Keratinocyte (primary cell): ENCODE results near the gene MAP1LC3B. TPM values are rescaled to one million over a fixed set of nuclear protein-coding genes. Genes with fewer than 3 reads are reported as not detected.

Experiments
- DNase-seq: peaks from one replicate; pipeline ENCODE4 v3.0.0-alpha.2; 2011; ENCODE audit warnings: low read depth, missing footprints, low spot score
- FAIRE-seq: peaks from 2 replicates; lab custom pipeline; 2011; peaks lifted over from hg19 to GRCh38; lab: Jason Lieb, UNC
- H2AFZ ChIP-seq: 2 replicates; pipeline ENCODE4 v1.6.0; 2012; ENCODE audit warnings: low read length, control low read depth, inconsistent platforms; ENCODE audit not compliant: control insufficient read depth
- H3K27ac ChIP-seq: 2 replicates; pipeline ENCODE4 v1.5.1; 2011; ENCODE audit warnings: low read length; ENCODE audit not compliant: control insufficient read depth, insufficient read depth
- H3K27me3 ChIP-seq: 3 replicates; pipeline ENCODE4 v1.6.0; 2011; ENCODE audit warnings: low read length; ENCODE audit not compliant: control insufficient read depth, insufficient read depth; ENCODE audit errors: extremely low read depth
- H3K36me3 ChIP-seq, 2 experiments: 2 replicates in 1 of 2; 3 replicates in 1 of 2; pipeline ENCODE4 v1.5.1; 2011; ENCODE audit warnings: low read length in 2 of 2, mild to moderate bottlenecking in 1 of 2; ENCODE audit not compliant: control insufficient read depth in 2 of 2, insufficient read depth in 2 of 2; ENCODE audit errors: extremely low read depth in 1 of 2
- H3K4me1 ChIP-seq: 3 replicates; pipeline ENCODE4 v1.5.1; 2011; ENCODE audit warnings: low read length; ENCODE audit not compliant: control insufficient read depth, insufficient read depth; ENCODE audit errors: extremely low read depth
- H3K4me2 ChIP-seq: 3 replicates; pipeline ENCODE4 v1.6.0; 2011; ENCODE audit warnings: low read depth, low read length; ENCODE audit not compliant: control insufficient read depth, insufficient read depth; ENCODE audit errors: extremely low read depth
- H3K4me3 ChIP-seq, 3 experiments: fragments of 200-600 bp in 1 of 3; sonication (generic) in 1 of 3; 2 replicates in 2 of 3; 3 replicates in 1 of 3; pipeline ENCODE4 v1.5.1; 2011 to 2016; ENCODE audit warnings: low read length in 3 of 3, mild to moderate bottlenecking in 3 of 3, control low read depth in 2 of 3, inconsistent platforms in 1 of 3, low read depth in 1 of 3, mixed read lengths in 1 of 3, mixed run types in 1 of 3, moderate library complexity in 1 of 3; ENCODE audit not compliant: control insufficient read depth in 2 of 3, insufficient read depth in 2 of 3; ENCODE audit errors: extremely low read depth in 1 of 3
- H3K79me2 ChIP-seq: 2 replicates; pipeline ENCODE4 v1.6.0; 2012; ENCODE audit warnings: low read length; ENCODE audit not compliant: control insufficient read depth, insufficient read depth
- H3K9ac ChIP-seq: 3 replicates; pipeline ENCODE4 v1.6.0; 2011; ENCODE audit warnings: low read length; ENCODE audit not compliant: control insufficient read depth, insufficient read depth; ENCODE audit errors: extremely low read depth
- H3K9me1 ChIP-seq: 3 replicates; pipeline ENCODE4 v1.6.0; 2011; ENCODE audit warnings: low read length; ENCODE audit not compliant: control insufficient read depth, insufficient read depth; ENCODE audit errors: extremely low read depth
- H3K9me3 ChIP-seq: 2 replicates; pipeline ENCODE4 v1.5.1; 2012; ENCODE audit warnings: low read depth, low read length; ENCODE audit not compliant: control insufficient read depth
- H4K20me1 ChIP-seq: 3 replicates; pipeline ENCODE4 v1.6.0; 2011; ENCODE audit warnings: low read length; ENCODE audit not compliant: control insufficient read depth, insufficient read depth; ENCODE audit errors: extremely low read depth
- EZH2 ChIP-seq: IDR thresholded peaks from one replicate; pipeline ENCODE4 v1.6.1; 2012; ENCODE audit warnings: inconsistent platforms, mild to moderate bottlenecking, low read length, moderate library complexity
- dilution Hi-C: fragments of 300-500 bp; cut with MboI; formaldehyde crosslinking; loops from one replicate; pipeline ENCODE4 v1.7.0; 2020; ENCODE audit warnings: low sequenced_read_pairs; ENCODE audit not compliant: extremely low pct_ligation_motif_present
- polyA plus RNA-seq, 5 experiments: library from polyadenylated mRNA; depleted of rRNA in 3 of 5; stranded (reverse) in 3 of 5; stranded (forward) in 1 of 5; unstranded in 1 of 5; fragments of >200 nt; gene quantifications; 1 replicate in 1 of 5; 2 replicates in 3 of 5; 3 replicates in 1 of 5; pipeline versions ENCODE4 v1.2.1 to v1.2.3, GENCODE V29; 2011 to 2012; ENCODE audit warnings: missing spikeins in 2 of 5, low read depth in 1 of 5, low replicate concordance in 1 of 5
- TF ChIP-seq, protein P1 (sequence below), 3 experiments: IDR thresholded peaks in 1 of 3; conservative IDR thresholded peaks in 1 of 3; optimal IDR thresholded peaks in 1 of 3; 2 replicates in 2 of 3; 3 replicates in 1 of 3; pipeline versions ENCODE3 to v1.5.1; 2011; ENCODE audit warnings: low read length in 3 of 3, mild to moderate bottlenecking in 3 of 3, moderate library complexity in 2 of 3, control low read depth in 1 of 3, inconsistent platforms in 1 of 3; ENCODE audit not compliant: insufficient read depth in 2 of 3; ENCODE audit errors: extremely low read depth in 1 of 3

The MAP1LC3B gene
- polyA plus RNA-seq, 1 donor (not counting 4 experiments of a cell fraction or from before 2014, with no cell fraction given) = 50.3 TPM

DNA sequence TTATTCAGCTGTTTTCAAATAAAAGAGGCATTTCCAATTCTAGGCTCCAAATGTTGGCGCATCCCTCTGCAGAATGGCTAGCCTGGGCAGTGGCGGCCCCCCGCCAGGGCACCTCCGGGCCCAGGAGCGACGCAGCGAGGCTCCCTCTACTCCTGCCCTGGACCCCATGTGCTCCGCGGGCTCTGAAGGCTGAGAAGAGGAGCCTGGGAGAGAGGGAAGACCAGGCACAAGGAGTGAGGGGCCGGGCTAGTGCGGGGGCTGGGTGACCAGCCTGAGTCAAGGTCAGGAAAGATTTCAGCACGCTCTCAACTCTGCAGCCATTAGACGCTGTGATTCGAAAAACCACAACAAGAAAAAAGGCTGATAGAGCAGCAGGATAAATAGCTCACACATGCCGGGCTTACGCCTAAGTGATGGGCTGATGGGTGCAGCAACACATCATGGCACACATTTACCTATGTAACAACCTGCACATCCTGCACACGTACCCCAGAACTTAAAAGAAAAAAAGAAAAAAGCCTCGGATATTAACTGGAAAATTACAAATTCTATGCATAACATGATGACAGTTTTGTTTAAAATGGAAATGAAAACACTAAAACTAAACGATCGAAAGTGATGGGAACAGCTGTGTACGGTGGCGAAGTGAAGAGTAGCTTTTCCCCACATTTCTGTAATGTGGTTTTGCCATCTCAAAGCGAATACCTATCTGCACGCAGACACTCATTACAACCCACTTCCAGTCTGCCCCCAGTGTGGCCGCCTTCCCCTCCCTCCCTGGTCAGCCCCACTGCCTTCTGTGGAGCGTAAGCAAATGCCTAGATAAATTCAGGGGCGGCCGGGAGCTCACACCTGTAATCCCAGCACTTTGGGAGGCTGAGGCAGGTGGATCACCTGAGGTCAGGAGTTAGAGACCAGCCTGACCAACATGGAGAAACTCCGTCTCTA is 44.4 kb downstream of the MAP1LC3B start:
- H3K4me2 ChIP-seq = peak overlapping the region; percentile 29
- peaks cover 4% of the 10 kb centered on the region for H3K9me1 ChIP-seq
- TF ChIP-seq EZH2 = no peak
- TF ChIP-seq, protein P1, sequence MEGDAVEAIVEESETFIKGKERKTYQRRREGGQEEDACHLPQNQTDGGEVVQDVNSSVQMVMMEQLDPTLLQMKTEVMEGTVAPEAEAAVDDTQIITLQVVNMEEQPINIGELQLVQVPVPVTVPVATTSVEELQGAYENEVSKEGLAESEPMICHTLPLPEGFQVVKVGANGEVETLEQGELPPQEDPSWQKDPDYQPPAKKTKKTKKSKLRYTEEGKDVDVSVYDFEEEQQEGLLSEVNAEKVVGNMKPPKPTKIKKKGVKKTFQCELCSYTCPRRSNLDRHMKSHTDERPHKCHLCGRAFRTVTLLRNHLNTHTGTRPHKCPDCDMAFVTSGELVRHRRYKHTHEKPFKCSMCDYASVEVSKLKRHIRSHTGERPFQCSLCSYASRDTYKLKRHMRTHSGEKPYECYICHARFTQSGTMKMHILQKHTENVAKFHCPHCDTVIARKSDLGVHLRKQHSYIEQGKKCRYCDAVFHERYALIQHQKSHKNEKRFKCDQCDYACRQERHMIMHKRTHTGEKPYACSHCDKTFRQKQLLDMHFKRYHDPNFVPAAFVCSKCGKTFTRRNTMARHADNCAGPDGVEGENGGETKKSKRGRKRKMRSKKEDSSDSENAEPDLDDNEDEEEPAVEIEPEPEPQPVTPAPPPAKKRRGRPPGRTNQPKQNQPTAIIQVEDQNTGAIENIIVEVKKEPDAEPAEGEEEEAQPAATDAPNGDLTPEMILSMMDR (optimal IDR thresholded peaks at IDR 0.05 in 1 of 3, IDR thresholded peaks at IDR 0.05 in 1 of 3, conservative IDR thresholded peaks at IDR 0.05 in 1 of 3; ENCODE audit: extremely low read depth in 1 of 3, insufficient read depth in 2 of 3, low read length in 3 of 3) = no peak
- H3K4me3 ChIP-seq = no peak overlapping the region
- peaks cover 18% of the 10 kb centered on the region for H3K79me2 ChIP-seq
- H3K4me1 ChIP-seq = peaks cover 26% of the 10 kb centered on the region
- H3K9ac ChIP-seq = no peak overlapping the region
- no peak for DNase-seq
- H3K27me3 ChIP-seq = no peaks in the 10 kb centered on the region
- H2AFZ ChIP-seq = no peak overlapping the region
- FAIRE-seq = no peak
- peaks cover 5% of the 10 kb centered on the region for H4K20me1 ChIP-seq
- H3K9me3 ChIP-seq = no peaks in the 10 kb centered on the region
- H3K27ac ChIP-seq = no peak overlapping the region
- H3K36me3 ChIP-seq = peaks cover 0 to 3% of the 10 kb centered on the region in 2 experiments
- dilution Hi-C loops = no loop called here

DNA sequence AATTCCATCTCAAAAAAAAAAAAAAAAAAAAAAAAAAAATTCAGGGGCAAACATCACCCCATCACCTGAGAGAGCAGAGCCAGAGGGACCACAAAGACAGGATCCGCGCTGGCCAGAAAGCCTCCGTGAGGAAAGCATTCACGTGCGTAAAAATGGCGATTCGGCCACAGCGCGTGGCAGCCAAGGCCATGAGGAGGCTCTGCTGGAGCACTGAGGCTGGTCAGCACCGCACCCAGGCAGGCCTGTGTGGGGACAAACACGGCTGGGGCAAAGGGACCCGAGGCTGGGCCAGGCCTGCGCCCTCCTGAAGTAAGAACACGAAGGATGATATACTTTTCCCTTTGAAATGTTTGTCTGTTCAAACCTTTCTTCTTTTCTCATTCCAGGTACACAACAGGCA is 45.2 kb downstream of the MAP1LC3B start:
- no peak overlapping the region for H2AFZ ChIP-seq
- DNase-seq (no peak), FAIRE-seq (no peak)
- no peak overlapping the region for H3K4me2 ChIP-seq
- no peaks in the 10 kb centered on the region for H3K27me3 ChIP-seq
- H3K27ac ChIP-seq = no peak overlapping the region
- H3K9me3 ChIP-seq = no peaks in the 10 kb centered on the region
- H4K20me1 ChIP-seq = peaks cover 2% of the 10 kb centered on the region
- no peak overlapping the region for H3K9ac ChIP-seq
- H3K36me3 ChIP-seq = no peaks in the 10 kb centered on the region
- H3K4me1 ChIP-seq = peaks cover 18% of the 10 kb centered on the region
- H3K4me3 ChIP-seq = no peak overlapping the region
- dilution Hi-C loops = no loop called here
- peaks cover 18% of the 10 kb centered on the region for H3K79me2 ChIP-seq
- no peaks in the 10 kb centered on the region for H3K9me1 ChIP-seq
- TF ChIP-seq, protein P1 (optimal IDR thresholded peaks at IDR 0.05 in 1 of 3, IDR thresholded peaks at IDR 0.05 in 1 of 3, conservative IDR thresholded peaks at IDR 0.05 in 1 of 3; ENCODE audit: extremely low read depth in 1 of 3, insufficient read depth in 2 of 3, low read length in 3 of 3) = no peak
- no peak for TF ChIP-seq EZH2
